Posterior cingulate gyrus (tissue), 11 donors: Measurements from ENCODE around the gene SDS.

Experiments used
- DNase-seq, 10 donors: peaks; one replicate each; pipeline versions ENCODE4 v3.0.0 to v3.0.0-alpha.2; 2020 to 2021; ENCODE audit warnings: mixed read lengths in 3 of 10
- intact Hi-C: fragments of 100-400 bp; cut with DNase I; formaldehyde crosslinking; loops from one replicate; pipeline ENCODE4 v1.15.1; 2023

The SDS gene

GRCh38 chr12:113402586-113403260 is 964 bp downstream of the SDS start:
- DNase-seq = peak in 2 of 10 donors; percentile 47 to 57
- intact Hi-C loops = no loop called here

DNA sequence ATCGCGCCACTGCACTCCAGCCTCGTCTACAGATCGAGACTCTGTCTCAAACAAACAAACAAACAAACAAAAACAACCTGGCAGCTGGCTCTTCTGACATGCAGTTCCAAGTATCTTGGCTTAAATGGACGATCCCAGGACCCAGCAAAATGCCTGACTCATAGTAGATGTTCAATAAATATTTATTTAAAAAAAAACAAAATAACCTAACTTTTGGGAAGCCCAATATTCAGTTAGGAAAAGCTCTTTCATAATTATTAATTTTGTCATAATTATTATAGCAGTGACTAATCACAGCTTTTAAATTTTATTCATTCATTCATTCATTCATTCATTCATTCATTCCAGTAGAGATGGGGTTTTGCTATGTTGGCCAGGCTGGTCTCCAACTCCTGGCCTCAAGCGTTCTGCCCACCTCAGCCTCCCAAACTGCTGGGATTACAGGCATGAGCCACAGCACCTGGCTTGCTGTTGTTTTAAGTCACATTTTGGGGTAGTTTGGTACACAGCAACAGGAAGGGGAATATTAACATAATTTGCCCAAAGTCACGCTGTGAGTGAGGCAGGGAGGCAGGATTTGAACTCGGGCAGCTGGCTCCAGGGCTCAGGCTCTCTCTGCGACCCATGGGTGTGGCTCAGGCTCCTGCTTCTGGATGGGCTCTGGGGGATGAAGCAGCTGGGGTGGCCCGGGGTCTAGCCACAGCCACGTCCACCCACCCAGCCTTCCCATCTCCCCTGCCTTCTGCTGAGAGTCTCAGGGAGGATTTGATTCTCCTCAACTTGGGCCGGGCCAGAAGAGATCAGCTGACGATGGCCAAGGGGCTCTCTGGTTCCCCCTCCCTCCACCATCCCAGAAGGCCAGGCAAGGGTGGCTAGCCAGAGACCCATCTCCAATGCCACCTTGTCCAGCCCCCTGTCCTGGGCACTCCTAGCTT is 2.4 kb downstream of the SDS start:
- intact Hi-C loops = no loop called here
- DNase-seq = peak in 2 of 10 donors; percentile 62 to 73

GRCh38 chr12:113400362-113400761 is 3.3 kb downstream of the SDS start:
- intact Hi-C loops = no loop called here
- DNase-seq = peak in 1 of 10 donors; percentile 8

- intact Hi-C loops = no loop called here
- DNase-seq = peak in 2 of 10 donors; percentile 50 to 65
Observed at GRCh38 chr12:113399490-113399889, 4.2 kb downstream of the SDS start.

DNA sequence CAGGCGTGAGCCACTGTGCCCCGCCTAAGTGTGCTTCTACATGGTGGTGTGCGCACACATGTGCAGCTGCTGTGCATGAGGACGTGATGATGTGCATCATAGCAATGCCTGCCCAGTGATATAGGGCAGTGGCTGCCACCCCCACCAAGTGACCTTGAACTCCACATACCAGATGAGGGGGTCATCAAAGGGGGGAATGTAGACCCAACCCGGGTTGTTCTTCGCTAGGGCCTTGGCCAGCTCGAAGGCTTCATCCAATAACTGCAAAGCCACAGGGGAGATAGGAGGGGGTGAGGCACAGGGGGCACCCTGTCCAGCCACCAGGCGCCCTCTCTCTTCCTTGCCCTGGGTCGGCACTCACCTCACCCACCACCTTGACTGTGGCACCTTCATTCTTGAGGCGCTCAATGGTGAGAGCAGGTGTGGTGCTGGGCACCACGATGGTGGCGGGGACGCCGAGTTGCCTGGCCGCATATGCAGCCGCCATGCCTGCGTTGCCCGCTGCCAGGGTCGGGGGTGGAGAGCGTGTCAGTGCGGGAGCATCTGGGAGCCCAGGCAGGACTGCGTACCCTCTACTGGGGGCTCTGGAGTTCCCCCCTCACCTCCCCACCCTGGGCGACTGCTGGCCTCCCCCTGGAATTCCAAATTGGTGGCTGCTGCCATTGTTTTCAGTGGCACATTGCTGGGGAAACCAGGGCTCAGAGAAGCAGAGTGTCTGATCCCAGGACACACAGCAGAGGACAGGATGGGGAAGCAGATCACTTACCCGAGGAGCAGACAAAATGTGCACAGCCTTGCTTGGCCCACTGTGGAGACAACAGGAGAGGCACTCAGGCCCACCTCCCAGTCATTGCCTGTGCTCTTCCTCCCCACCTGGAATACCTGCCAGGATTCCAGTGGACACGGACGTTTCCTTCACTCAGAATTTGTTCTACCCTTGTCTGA is 5.1 kb downstream of the SDS start:
- intact Hi-C loops = no loop called here
- DNase-seq = peak in 3 of 10 donors; percentile 32 to 77 (median 45)

DNA sequence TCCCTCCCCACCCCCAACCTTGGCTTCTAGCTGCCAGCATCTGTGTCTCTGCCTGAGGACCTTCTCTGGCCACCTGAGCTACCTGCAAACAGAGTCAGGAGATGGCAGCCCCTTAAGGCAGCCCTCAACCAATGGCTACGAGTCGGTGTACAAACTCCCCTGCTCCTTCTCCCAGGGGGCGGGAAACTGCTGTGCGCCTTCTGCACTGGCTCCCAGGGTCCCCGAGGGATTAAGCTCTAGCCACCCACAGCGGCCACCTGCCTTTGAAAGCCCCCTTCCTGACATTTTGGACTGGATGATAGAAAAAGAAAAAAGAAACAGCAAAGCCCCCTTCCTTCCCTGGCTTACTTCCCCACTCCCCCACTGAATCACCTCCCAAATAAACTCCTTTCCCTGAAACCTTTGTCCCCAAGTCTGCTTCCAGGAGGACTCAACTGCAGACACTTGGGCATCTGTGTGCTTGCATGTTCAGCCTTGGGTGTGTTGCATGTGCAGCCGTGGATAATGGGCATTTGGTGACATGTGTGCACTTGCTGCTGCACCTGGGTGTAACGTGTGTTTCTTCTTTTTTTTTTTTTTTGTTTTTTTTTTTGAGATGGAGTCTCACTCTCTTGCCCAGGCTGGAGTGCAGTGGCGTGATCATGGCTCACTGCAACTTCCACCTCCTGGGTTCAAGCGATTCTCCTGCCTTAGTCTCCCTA is 6.0 kb downstream of the SDS start:
- intact Hi-C loops = no loop called here
- peak in 2 of 10 donors; percentile 72 to 74 for DNase-seq

GRCh38 chr12:113396828-113397496 is 6.7 kb downstream of the SDS start:
- intact Hi-C loops = no loop called here
- DNase-seq = peak in 7 of 10 donors; percentile 36 to 93 (median 60)

GRCh38 chr12:113396200-113396599 is 7.5 kb downstream of the SDS start:
- intact Hi-C loops = no loop called here

GRCh38 chr12:113395119-113395518 is 8.6 kb downstream of the SDS start:
- peak in 2 of 10 donors; percentile 10 to 41 for DNase-seq
- intact Hi-C loops = no loop called here

More at GRCh38 chr12:113396200-113396599, 7.5 kb downstream of the SDS start:
- DNase-seq = no peak

DNA sequence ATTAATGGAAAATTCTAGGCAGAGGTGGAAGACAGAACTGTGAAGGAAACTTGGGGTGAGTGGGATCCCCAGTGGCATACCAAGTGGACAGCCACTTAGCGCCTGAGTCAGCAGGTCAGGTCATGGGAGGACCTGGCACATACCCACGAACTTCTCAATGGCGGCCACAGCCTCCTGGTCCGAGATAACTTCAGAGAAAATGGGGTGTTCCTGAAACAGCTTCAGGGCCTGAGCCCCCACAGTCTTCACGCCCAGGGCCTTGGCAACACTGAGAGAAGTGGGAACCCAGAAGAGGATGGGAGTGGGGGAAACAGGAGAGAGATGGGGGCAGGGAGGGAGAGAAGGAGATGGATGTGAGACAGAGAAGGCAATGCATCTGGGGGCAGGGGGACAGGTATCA is 9.9 kb downstream of the SDS start:
- DNase-seq = peak in 1 of 10 donors; percentile 24
- intact Hi-C loops = no loop called here

- intact Hi-C loops = no loop called here
- DNase-seq = peak in 1 of 10 donors; percentile 68
Observed at GRCh38 chr12:113392988-113393579, 10.6 kb downstream of the SDS start.

DNA sequence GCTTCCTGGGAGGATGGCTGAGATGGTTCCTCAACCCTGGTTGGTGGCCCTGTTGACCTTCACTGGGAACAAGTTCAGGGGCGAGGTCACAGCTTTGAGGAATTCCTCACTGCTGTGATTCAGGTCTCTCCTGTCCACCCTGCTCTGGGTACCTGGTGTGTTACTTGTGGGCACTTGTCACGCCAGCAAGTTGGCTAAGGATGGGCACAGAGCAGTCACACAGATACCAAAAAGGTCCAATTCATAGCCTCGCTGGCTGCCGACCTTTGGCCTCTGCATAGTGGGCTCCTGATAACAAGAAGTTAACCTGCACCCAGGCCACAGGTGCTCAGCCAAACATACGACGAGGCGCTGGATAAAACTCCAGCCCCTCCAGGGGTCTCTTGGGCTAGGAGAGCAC is 11.2 kb downstream of the SDS start:
- DNase-seq = peak in 1 of 10 donors; percentile 37
- intact Hi-C loops = no loop called here

- peak in 1 of 10 donors; percentile 47 for DNase-seq
- intact Hi-C loops = no loop called here
Observed at GRCh38 chr12:113391650-113392337, 11.9 kb downstream of the SDS start.

GRCh38 chr12:113391145-113391544 is 12.5 kb downstream of the SDS start:
- intact Hi-C loops = no loop called here
- peak in 1 of 10 donors; percentile 2 for DNase-seq

- DNase-seq = peak in 2 of 10 donors; percentile 1 to 8
- intact Hi-C loops = no loop called here
Observed at GRCh38 chr12:113390064-113391043, 13.3 kb downstream of the SDS start.

- DNase-seq = peak in 1 of 10 donors; percentile 76
- intact Hi-C loops = no loop called here
Observed at GRCh38 chr12:113388351-113388750, 15.3 kb downstream of the SDS start.

DNA sequence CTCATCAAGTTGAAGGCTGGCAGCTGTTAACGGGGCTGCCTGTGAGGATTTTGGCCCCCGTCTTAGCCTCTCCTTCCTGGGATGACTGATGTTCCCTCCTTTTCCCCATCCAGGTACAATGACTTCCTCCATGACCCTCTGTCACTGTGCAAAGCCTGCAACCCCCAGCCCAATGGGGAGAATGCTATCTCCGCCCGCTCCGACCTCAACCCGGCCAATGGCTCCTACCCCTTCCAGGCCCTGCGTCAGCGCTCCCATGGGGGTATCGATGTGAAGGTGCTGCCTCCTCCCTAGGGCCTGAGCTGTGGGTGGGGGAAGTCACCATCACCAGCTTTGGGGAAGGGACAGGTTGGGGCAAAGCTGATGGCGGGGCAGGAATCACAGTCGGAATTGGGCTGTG is 16.1 kb downstream of the SDS start:
- peak in 1 of 10 donors; percentile 74 for DNase-seq
- intact Hi-C loops = no loop called here
